ENCODE data around the gene OR10G8.
A peak's percentile ranks its signal among the peaks of the same experiment; 100 is the strongest.
"Not testable (repeated sequence)": the region's sequence is repeated elsewhere in the genome, so short reads cannot be mapped to it uniquely, and the experiment has no call there.

Gene OR10G8, protein sequence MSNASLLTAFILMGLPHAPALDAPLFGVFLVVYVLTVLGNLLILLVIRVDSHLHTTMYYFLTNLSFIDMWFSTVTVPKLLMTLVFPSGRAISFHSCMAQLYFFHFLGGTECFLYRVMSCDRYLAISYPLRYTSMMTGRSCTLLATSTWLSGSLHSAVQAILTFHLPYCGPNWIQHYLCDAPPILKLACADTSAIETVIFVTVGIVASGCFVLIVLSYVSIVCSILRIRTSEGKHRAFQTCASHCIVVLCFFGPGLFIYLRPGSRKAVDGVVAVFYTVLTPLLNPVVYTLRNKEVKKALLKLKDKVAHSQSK

DNA sequence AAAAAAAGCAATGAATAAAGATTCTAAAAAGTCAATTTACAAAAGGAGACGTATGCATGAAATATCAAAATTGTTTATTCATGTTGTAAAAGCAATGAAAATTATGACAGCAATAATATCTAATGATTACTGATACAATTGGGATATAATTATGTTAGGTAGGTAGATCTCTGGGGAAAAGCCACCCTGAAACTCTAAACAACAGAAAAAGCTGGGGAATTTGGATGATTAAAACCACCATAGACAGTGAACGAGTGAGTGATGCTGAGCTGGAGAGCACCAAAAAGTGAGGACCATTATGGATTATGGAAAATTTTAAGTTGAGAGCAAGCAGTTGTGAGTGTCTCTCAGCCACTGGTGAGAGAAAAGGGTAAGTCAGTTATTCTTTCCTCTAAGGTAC lies at the start of gene OR10G8:
OR10G8 (plus strand) TSS at position 301 of the 400 bp plus-strand sequence. CDS start 2,825 bp downstream, outside the sequence.
- ATAC-seq, result no peak
- H3K36me3 Mint-ChIP-seq, result no peaks in the 10 kb centered on the region
- no peaks in the 10 kb centered on the region for H3K27me3 Mint-ChIP-seq
- no peaks in the 10 kb centered on the region for H3K9me3 Mint-ChIP-seq
- no peaks in the 10 kb centered on the region for H3K4me1 Mint-ChIP-seq
- no peak within 1 kb of the TSS for H3K27ac Mint-ChIP-seq
- no peak within 1 kb of the TSS for H3K4me3 Mint-ChIP-seq

DNA sequence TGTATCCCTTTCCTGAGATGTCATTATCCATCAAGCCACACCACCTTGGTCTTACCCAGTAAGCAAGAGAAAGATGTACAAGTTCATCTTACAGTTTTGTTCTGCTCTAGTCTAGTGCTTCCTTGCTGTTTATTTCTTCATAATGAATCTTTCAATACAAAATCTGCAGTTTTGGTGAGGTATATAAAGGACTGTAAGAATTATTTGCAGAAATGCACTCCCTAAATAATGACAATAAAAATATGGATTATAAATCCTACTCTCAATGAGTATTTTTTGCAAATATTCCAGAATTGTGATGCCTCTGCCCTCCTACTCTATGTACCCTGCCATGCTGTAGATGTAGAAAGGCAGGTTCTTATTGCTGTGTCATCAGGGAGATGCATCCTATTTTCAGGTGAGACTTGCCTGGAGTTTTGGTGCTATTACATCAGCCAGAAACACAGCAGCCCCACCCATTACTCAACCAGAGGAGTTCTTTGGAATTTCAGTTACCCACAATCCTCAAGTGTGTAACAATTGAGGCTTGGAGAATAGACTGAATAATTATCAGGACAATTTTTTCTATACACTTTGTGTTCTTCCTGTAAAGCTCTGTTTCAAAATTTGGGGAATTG lies 48.8 kb upstream of the OR10G8 start, which contains the start of gene OR10S1:
OR10S1 (minus strand) TSS at position 51 of the 617 bp plus-strand sequence. CDS start 117 bp downstream, outside the sequence.
- no peak within 1 kb of the TSS for H3K27ac Mint-ChIP-seq
- H3K9me3 Mint-ChIP-seq, result peaks cover 13% of the 10 kb centered on the region
- no peak for ATAC-seq
- no peak within 1 kb of the TSS for H3K4me3 Mint-ChIP-seq
- no peaks in the 10 kb centered on the region for H3K27me3 Mint-ChIP-seq
- H3K36me3 Mint-ChIP-seq, result no peaks in the 10 kb centered on the region
- H3K4me1 Mint-ChIP-seq, result no peaks in the 10 kb centered on the region

DNA sequence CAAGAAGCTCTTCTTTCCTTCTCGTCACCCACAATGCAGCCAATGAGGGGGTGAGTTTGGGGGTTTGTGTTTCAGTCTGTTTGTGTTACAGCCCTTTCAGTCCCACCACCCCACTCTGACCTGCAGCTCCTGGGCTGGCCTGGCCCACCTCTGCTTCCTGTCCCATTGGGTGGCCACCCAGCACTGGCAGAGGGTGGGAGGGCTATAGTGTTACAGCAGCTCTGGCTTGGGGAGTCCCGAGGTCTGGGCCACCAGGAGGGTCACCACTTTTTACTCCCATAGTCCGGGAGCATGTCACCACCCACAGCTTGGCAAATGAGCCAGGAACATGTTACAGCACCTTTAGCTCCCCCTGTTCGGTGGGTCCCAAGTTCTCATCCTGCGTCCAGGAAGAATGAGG lies 47.3 kb upstream of the OR10G8 start:
- Mint-ChIP-seq H3K27me3 (no peaks in the 10 kb centered on the region), H3K4me1 (no peaks in the 10 kb centered on the region), H3K27ac (no peak overlapping the region), H3K9me3 (peaks cover 20% of the 10 kb centered on the region), H3K36me3 (no peaks in the 10 kb centered on the region), H3K4me3 (no peak overlapping the region)
- ATAC-seq, result no peak

DNA sequence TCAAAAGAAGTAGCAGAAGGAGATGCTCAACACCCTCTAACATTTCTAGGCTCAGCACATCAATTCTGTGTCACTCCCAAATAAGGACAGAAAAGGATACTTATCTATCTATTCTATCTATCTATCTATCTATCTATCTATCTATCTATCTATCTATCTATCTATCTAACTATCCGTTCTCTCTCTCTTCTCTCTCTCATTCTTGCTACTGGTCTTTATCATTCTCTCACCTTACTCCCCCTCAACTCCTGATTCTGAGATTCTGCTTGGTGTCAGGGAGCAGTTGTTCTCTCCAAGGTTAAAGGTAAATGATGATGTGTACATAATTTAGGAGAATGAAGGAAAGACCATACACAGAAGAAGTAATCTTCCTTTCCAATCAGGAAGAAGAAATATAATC lies 31.5 kb upstream of the OR10G8 start, which contains the start of gene OR10G6:
OR10G6 (minus strand) TSS at position 43 of the 400 bp plus-strand sequence; CDS start at position 43, 0 bp downstream.
- Mint-ChIP-seq H3K4me3 (no peak within 1 kb of the TSS), H3K27me3 (no peaks in the 10 kb centered on the region), H3K27ac (no peak within 1 kb of the TSS), H3K9me3 (no peaks in the 10 kb centered on the region), H3K36me3 (no peaks in the 10 kb centered on the region), H3K4me1 (no peaks in the 10 kb centered on the region)
- no peak for ATAC-seq

DNA sequence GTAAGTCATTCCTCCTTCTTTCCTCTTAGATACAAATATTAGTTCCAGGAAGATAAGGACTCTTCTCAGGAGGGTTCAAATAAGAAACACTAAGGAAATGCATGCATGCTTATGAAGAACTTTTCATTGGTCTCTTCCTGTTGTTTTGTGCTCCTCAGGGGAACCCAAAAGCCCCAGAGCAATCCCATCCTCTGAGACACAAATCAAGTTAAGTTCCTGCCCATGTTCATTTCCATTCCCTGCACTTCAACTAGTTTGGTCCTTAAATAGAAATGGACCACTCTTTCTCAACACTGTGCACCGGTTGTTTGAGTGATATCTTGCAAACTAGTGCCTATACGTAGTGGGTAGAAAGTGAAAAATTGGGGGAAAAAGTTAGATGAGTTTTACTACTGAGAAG lies 13.9 kb upstream of the OR10G8 start, which contains the start of gene OR10G4:
OR10G4 (plus strand) TSS at position 301 of the 400 bp plus-strand sequence. CDS start 2,578 bp downstream, outside the sequence.
- Mint-ChIP-seq H3K9me3 (no peaks in the 10 kb centered on the region), H3K36me3 (no peaks in the 10 kb centered on the region), H3K4me3 (no peak within 1 kb of the TSS), H3K4me1 (no peaks in the 10 kb centered on the region), H3K27me3 (no peaks in the 10 kb centered on the region), H3K27ac (no peak within 1 kb of the TSS)
- no peak for ATAC-seq

DNA sequence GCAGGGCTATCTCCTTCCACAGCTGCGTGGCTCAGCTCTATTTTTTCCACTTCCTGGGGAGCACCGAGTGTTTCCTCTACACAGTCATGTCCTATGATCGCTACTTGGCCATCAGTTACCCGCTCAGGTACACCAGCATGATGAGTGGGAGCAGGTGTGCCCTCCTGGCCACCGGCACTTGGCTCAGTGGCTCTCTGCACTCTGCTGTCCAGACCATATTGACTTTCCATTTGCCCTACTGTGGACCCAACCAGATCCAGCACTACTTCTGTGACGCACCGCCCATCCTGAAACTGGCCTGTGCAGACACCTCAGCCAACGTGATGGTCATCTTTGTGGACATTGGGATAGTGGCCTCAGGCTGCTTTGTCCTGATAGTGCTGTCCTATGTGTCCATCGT lies 10.8 kb upstream of the OR10G8 start:
- not testable (repeated sequence) for H3K4me3 Mint-ChIP-seq, H3K27me3 Mint-ChIP-seq, H3K4me1 Mint-ChIP-seq, H3K36me3 Mint-ChIP-seq, H3K9me3 Mint-ChIP-seq, H3K27ac Mint-ChIP-seq, ATAC-seq

DNA sequence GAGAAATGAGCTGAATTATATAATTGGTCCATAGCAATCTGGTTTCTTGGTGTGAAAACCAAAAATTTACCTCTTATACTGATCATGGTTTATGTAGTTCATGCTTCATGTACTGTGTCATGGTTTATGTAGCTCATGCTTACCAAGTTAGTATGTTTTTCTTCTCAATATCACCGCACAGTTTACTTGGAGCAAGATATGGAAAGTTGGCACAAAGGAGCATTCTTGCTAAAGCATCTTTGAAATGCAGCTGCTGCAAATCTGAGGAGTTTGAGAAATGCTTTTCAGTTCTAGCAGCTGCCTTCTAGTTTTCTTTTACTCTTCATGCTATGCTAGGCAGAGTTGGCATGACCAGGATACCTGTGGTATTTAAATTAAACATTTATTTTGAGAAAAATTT lies 10.1 kb downstream of the OR10G8 start:
- Mint-ChIP-seq H3K4me3 (no peak overlapping the region), H3K9me3 (no peaks in the 10 kb centered on the region), H3K36me3 (no peaks in the 10 kb centered on the region), H3K27me3 (peaks cover 9% of the 10 kb centered on the region), H3K27ac (no peak overlapping the region), H3K4me1 (no peaks in the 10 kb centered on the region)
- no peak for ATAC-seq

DNA sequence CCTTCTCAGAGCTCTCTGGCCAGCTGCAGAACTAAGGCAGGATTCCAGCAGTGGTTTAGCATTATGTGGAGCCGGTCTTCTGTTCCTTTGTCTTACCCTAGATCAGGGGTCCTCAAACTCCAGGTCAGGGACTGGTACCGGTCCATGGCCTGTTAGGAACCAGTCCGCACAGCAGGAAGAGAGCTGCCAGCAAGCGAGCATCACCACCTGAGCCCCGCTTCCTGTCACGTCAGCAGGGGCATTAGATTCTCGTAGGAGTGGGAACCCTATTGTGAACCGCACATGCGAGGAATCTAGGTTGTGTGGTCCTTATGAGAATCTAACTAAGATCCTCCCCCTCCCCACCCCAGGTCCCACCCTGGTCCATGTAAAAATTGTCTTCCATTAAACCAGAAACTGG lies 13.0 kb downstream of the OR10G8 start:
- no peaks in the 10 kb centered on the region for H3K36me3 Mint-ChIP-seq
- H3K9me3 Mint-ChIP-seq, result no peaks in the 10 kb centered on the region
- no peak overlapping the region for H3K4me3 Mint-ChIP-seq
- no peak for ATAC-seq
- no peaks in the 10 kb centered on the region for H3K4me1 Mint-ChIP-seq
- no peak overlapping the region for H3K27ac Mint-ChIP-seq
- peaks cover 9% of the 10 kb centered on the region for H3K27me3 Mint-ChIP-seq

DNA sequence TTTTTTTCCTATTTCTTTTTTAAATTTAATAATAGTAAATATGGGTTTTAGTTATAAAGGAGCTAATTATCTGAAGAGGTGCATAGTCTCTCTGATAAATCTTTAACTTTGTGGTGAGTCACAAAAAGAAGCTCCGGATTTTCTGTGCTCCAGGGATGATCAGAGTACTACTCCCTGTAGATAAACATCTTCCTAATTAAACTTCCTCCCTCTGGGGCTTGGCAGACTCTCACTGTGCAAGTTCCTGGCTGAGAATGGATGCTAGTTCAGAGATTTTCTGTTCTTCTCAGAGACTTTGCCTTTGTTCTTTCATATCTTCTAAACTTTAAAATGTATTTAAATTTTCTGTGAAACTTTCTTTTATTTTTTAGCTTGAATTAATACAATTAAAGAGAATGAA lies 14.7 kb downstream of the OR10G8 start, which contains the start of gene OR10G7:
OR10G7 (minus strand) TSS at position 72 of the 400 bp plus-strand sequence. CDS start 2,324 bp downstream, outside the sequence.
- Mint-ChIP-seq H3K4me3 (no peak within 1 kb of the TSS), H3K36me3 (no peaks in the 10 kb centered on the region), H3K9me3 (no peaks in the 10 kb centered on the region), H3K27me3 (peaks cover 9% of the 10 kb centered on the region), H3K4me1 (no peaks in the 10 kb centered on the region), H3K27ac (no peak within 1 kb of the TSS)
- ATAC-seq, result no peak

DNA sequence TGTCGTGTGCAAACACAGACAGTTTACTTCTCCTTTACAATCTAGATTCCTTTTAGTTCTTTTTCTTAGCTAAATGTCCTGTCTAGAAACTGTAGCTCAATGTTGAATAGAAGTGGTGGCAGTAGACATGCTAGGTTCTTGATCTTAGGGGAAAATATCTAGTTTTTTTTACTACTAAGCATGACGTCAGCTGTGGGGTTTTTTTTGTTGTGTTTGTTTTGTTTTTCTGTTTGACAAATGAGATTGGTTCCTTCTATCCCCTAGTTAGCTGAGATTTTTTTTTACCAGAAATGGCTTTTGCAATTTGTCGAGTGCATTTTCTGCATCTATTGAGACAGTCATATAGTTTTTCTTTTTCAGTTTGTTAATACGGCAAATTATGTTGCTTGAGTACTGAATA lies 16.8 kb downstream of the OR10G8 start:
- no peak overlapping the region for H3K4me3 Mint-ChIP-seq
- H3K4me1 Mint-ChIP-seq, result no peaks in the 10 kb centered on the region
- ATAC-seq, result no peak
- no peaks in the 10 kb centered on the region for H3K9me3 Mint-ChIP-seq
- peaks cover 4% of the 10 kb centered on the region for H3K27me3 Mint-ChIP-seq
- H3K27ac Mint-ChIP-seq, result no peak overlapping the region
- H3K36me3 Mint-ChIP-seq, result no peaks in the 10 kb centered on the region

DNA sequence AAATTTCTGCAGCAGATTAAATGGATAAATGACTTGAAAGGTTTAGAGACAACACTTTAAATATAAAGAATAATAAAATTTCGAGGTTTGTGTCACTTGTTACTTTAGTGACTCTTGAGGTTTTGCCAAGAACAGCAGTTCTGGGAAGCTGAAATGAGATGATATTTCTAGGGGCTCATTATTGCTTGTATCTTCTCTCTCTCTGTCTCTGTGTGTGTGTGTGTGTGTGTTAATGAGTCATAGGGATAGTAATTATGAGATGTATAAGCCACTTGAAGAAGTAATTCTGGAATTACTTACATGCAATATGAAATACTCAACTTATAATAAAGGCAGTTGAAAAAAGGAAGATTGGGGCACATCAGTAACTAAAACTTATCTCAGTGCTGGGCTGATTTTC lies 24.1 kb downstream of the OR10G8 start:
- no peak for ATAC-seq
- no peaks in the 10 kb centered on the region for H3K36me3 Mint-ChIP-seq
- no peaks in the 10 kb centered on the region for H3K9me3 Mint-ChIP-seq
- H3K4me1 Mint-ChIP-seq, result no peaks in the 10 kb centered on the region
- no peaks in the 10 kb centered on the region for H3K27me3 Mint-ChIP-seq
- no peak overlapping the region for H3K4me3 Mint-ChIP-seq
- no peak overlapping the region for H3K27ac Mint-ChIP-seq

DNA sequence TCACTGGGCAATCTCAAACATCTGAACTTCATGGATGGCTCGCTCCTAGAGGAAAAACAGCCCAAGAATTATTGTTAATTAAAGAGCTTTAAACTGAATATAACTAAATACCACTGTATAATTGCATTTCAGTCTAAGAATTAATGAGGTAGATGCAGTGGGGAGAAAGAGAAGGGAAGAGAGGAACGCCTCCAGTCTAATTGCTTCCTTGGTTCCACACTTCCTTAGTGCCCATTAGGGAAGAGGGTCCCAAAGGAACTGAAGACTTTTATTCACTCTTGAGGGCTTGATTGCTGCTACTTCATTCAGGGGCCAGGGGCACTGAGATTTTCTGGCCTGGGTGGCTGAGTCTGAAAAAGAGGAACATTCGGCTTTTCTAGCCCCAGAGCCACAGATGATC lies 26.4 kb downstream of the OR10G8 start:
- ATAC-seq, result no peak
- Mint-ChIP-seq H3K27ac (no peak overlapping the region), H3K4me3 (no peak overlapping the region), H3K36me3 (no peaks in the 10 kb centered on the region), H3K4me1 (no peaks in the 10 kb centered on the region), H3K9me3 (no peaks in the 10 kb centered on the region), H3K27me3 (no peaks in the 10 kb centered on the region)

DNA sequence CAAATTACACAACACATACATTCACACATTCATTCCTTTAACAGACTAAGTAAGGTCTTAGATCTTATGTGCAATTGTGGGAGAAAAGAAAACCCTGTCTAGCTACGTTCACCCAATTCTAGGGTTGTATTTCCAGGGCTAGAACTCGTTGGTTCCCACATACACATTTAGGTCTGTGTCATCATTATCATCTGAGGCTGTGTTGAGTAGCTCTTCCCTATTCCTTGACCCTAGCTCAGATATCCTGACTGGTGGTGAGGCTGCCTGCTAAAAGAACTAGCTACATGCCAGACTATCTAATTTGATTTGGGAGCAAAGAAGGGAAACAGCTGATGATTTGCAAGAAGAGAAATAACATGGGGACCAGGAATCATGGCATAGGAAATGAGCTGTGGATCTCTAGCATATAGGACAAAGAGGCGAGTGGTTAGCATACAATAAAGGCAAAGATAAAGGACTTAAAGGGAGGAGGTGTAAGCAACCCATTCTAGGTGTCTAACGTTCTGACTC lies 42.1 kb downstream of the OR10G8 start:
- no peak for ATAC-seq
- Mint-ChIP-seq H3K9me3 (no peaks in the 10 kb centered on the region), H3K4me1 (peaks cover 22% of the 10 kb centered on the region), H3K27me3 (peaks cover 48% of the 10 kb centered on the region), H3K27ac (no peak overlapping the region), H3K36me3 (no peaks in the 10 kb centered on the region), H3K4me3 (no peak overlapping the region)

DNA sequence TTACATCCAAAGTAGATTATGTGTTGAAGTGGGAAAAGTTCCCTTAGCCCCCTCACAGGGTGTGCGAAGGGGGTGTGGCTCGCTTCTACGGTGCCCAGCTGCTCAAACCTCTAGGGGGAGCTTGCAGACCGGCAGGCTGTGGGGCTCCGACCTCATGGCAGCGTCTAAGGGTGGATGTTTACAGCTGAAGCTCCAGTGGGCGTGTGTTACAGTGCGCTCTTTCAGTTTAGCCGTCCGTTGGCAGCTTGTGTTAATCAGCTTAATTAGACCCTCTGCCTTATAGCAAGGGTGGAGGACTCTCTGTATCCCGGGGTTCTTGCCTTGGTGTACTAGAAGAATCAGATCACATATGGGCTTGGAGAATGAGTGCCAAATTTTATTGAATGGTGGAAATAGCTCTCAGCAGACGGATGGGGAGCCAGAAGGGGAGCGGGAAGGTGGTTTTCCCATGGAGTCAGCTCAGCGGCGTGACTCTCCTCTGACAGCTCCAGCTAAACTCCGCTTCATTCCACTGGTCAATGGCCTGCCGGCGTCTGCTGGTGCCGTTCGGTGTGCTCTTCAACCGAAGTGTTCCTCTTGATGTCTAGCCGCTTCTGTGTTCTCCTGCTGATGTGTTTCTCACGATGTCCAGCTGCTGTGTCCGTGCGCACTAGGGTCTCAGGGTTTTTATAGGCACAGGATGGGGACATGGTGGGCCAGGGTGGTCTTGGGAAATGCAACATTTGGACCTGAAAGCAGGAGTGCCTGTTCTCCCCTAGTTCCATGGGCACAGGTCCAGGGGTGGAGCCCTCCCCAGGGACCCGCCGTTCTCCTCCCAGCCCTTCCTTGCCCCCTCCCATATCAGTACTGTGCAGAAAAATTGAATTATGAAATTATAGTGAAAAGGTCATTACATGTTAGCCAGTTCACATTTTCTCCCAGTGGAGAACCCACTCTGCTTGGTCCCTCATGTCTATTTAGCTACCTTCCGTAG lies 43.1 kb downstream of the OR10G8 start:
- Mint-ChIP-seq H3K27ac (no peak overlapping the region), H3K4me3 (peak overlapping the region; percentile 10)

More for the DNA sequence above, 43.1 kb downstream of the OR10G8 start:
- peaks cover 48% of the 10 kb centered on the region for H3K27me3 Mint-ChIP-seq
- H3K9me3 Mint-ChIP-seq, result no peaks in the 10 kb centered on the region
- H3K36me3 Mint-ChIP-seq, result no peaks in the 10 kb centered on the region
- ATAC-seq, result peak; percentile 79
- H3K4me1 Mint-ChIP-seq, result peaks cover 22% of the 10 kb centered on the region

All from stimulated activated memory B cell treated with anti-CD40 and anti-IgM and Interleukin-4, amounts not matched to agents 10 μg/mL and 1 μg/mL and 100 μg/mL, for 72 hours (primary cell).